Measurements from ENCODE around the gene TARBP2. TPM values are rescaled to one million over a fixed set of nuclear protein-coding genes. Genes with fewer than 3 reads are reported as not detected.

TARBP2 gene
- total and polyA plus RNA-seq, 4 donors: 15.7 to 22.0 (median 18.4) TPM

- H3K27me3 ChIP-seq (ENCODE audit: control insufficient read depth in 4 of 4, insufficient read depth in 4 of 4, low read length in 3 of 4): no peaks in the 10 kb centered on the region
- no peak for DNase-seq (ENCODE audit: low spot score)
- H3K36me3 ChIP-seq (ENCODE audit: control insufficient read depth in 4 of 4, insufficient read depth in 3 of 4, low read depth in 1 of 4, low read length in 3 of 4): peaks cover 34 to 99% (median 95%) of the 10 kb centered on the region in 4 donors
- 95% methylated on average over 11 of the region's 11 CpGs for WGBS
- no peak overlapping the region for H3K27ac ChIP-seq (ENCODE audit: low read depth in 1 of 2, low read length in 2 of 2)
- H3K9ac ChIP-seq (ENCODE audit: low read depth in 1 of 2, low read length in 2 of 2): no peak overlapping the region
- H3K9me3 ChIP-seq (ENCODE audit: control insufficient read depth in 4 of 4, low read length in 3 of 4): no peaks in the 10 kb centered on the region
- no peak overlapping the region for H3K4me3 ChIP-seq (ENCODE audit: low read depth in 1 of 3, low read length in 3 of 3)
- no peak for TF ChIP-seq RAD21 (IDR thresholded peaks at IDR 0.05)
- TF ChIP-seq MAX (IDR thresholded peaks at IDR 0.05): no peak
- no peak for TF ChIP-seq SP1 (IDR thresholded peaks at IDR 0.05)
- no peak for TF ChIP-seq TAF1 (conservative IDR thresholded peaks at IDR 0.05)
- no peak for TF ChIP-seq FOXA1 (IDR thresholded peaks at IDR 0.05)
- TF ChIP-seq HNF4G (IDR thresholded peaks at IDR 0.05): no peak
- TF ChIP-seq YY1 (IDR thresholded peaks at IDR 0.05): no peak
- no peak for TF ChIP-seq EGR1 (IDR thresholded peaks at IDR 0.05; ENCODE audit: low read depth in 2 of 2)
- no peak for TF ChIP-seq JUND (IDR thresholded peaks at IDR 0.05)
- peaks cover 0 to 6% (median 6%) of the 10 kb centered on the region in 4 donors for H3K4me1 ChIP-seq (ENCODE audit: control insufficient read depth in 4 of 4, insufficient read depth in 4 of 4, low read length in 3 of 4)
Measured at GRCh38 chr12:53464685-53465418, 36.2 kb upstream of the TARBP2 start.

GRCh38 chr12:53465679-53466078, 35.4 kb upstream of the TARBP2 start:
- no peak for TF ChIP-seq RXRA (IDR thresholded peaks at IDR 0.05)
- no peak for TF ChIP-seq SP1 (IDR thresholded peaks at IDR 0.05)
- no peak for TF ChIP-seq YY1 (IDR thresholded peaks at IDR 0.05)
- TF ChIP-seq MAX (IDR thresholded peaks at IDR 0.05): no peak
- TF ChIP-seq FOXA1 (IDR thresholded peaks at IDR 0.05): no peak
- no peak for TF ChIP-seq ATF3 (IDR thresholded peaks at IDR 0.05)
- TF ChIP-seq JUND (IDR thresholded peaks at IDR 0.05): no peak
- no peak for TF ChIP-seq REST (IDR thresholded peaks at IDR 0.05)
- Histone ChIP-seq H3K4me3 (ENCODE audit: low read depth in 1 of 3, low read length in 3 of 3) (no peak overlapping the region), H3K36me3 (ENCODE audit: control insufficient read depth in 4 of 4, insufficient read depth in 3 of 4, low read depth in 1 of 4, low read length in 3 of 4) (peaks cover 27 to 99% (median 93%) of the 10 kb centered on the region in 4 donors), H3K27ac (ENCODE audit: low read depth in 1 of 2, low read length in 2 of 2) (no peak overlapping the region), H3K9me3 (ENCODE audit: control insufficient read depth in 4 of 4, low read length in 3 of 4) (no peaks in the 10 kb centered on the region), H3K4me1 (ENCODE audit: control insufficient read depth in 4 of 4, insufficient read depth in 4 of 4, low read length in 3 of 4) (peaks cover 0 to 6% (median 6%) of the 10 kb centered on the region in 4 donors), H3K27me3 (ENCODE audit: control insufficient read depth in 4 of 4, insufficient read depth in 4 of 4, low read length in 3 of 4) (no peaks in the 10 kb centered on the region), H3K9ac (ENCODE audit: low read depth in 1 of 2, low read length in 2 of 2) (no peak overlapping the region)
- WGBS: 72% methylated on average over 2 of the region's 2 CpGs
- DNase-seq (ENCODE audit: low spot score): no peak

- Histone ChIP-seq H3K36me3 (ENCODE audit: control insufficient read depth in 4 of 4, insufficient read depth in 3 of 4, low read depth in 1 of 4, low read length in 3 of 4) (peaks cover 30 to 98% (median 89%) of the 10 kb centered on the region in 4 donors), H3K4me3 (ENCODE audit: low read depth in 1 of 3, low read length in 3 of 3) (no peak overlapping the region), H3K27me3 (ENCODE audit: control insufficient read depth in 4 of 4, insufficient read depth in 4 of 4, low read length in 3 of 4) (no peaks in the 10 kb centered on the region), H3K9me3 (ENCODE audit: control insufficient read depth in 4 of 4, low read length in 3 of 4) (no peaks in the 10 kb centered on the region), H3K27ac (ENCODE audit: low read depth in 1 of 2, low read length in 2 of 2) (no peak overlapping the region), H3K9ac (ENCODE audit: low read depth in 1 of 2, low read length in 2 of 2) (no peak overlapping the region), H3K4me1 (ENCODE audit: control insufficient read depth in 4 of 4, insufficient read depth in 4 of 4, low read length in 3 of 4) (peaks cover 0 to 6% (median 3%) of the 10 kb centered on the region in 4 donors)
- 75% methylated on average over 4 of the region's 4 CpGs for WGBS
- DNase-seq (ENCODE audit: low spot score): no peak
- TF ChIP-seq HNF4G (IDR thresholded peaks at IDR 0.05) (no peak), MAX (IDR thresholded peaks at IDR 0.05) (no peak), FOXA2 (IDR thresholded peaks at IDR 0.05) (no peak), SP1 (IDR thresholded peaks at IDR 0.05) (no peak), RXRA (IDR thresholded peaks at IDR 0.05) (no peak), RAD21 (IDR thresholded peaks at IDR 0.05) (no peak), REST (IDR thresholded peaks at IDR 0.05) (no peak), YY1 (IDR thresholded peaks at IDR 0.05) (no peak), JUND (IDR thresholded peaks at IDR 0.05) (no peak), ZBTB33 (IDR thresholded peaks at IDR 0.05) (no peak), TAF1 (conservative IDR thresholded peaks at IDR 0.05) (no peak), EGR1 (IDR thresholded peaks at IDR 0.05; ENCODE audit: low read depth in 2 of 2) (no peak), NR2F2 (IDR thresholded peaks at IDR 0.05) (no peak), FOXA1 (IDR thresholded peaks at IDR 0.05) (no peak)
Measured at GRCh38 chr12:53466640-53467039, 34.4 kb upstream of the TARBP2 start.

All from liver (tissue), 9 donors.